Measurements from ENCODE around the gene PTGDR2.

DNA sequence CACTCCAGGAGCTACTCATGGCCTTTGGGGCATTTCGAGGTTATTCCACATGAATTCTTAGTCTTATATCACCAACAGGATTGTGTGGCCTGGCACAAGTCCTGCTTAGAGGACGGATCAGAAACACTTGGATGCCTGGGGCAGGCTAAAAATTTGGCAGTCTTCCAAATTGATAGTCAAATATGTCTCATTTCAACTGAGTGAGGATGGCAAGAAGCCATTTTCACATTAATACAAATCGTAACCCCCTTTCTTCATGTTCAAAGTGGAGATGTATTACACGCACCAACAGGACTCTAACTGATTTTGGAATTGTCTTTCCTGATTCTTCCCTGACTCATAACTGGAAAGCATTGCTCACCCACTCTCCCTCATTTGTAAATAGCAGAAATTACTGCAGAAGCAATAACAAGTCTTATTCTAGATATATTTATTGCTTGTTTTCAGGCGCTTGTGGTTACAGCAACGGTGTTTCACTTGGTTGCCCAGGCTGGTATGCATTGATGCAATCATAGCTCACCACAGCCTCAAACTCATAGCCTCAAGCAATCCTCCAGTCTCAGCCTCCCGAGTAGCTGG lies 24.2 kb downstream of the PTGDR2 start:
- TF ChIP-seq ZBTB33 (IDR thresholded peaks at IDR 0.05) (no peak), JUND (IDR thresholded peaks at IDR 0.05) (no peak), CTCF (IDR thresholded peaks at IDR 0.05; ENCODE audit: low read depth, low read length, missing input control) (no peak), TAF1 (conservative IDR thresholded peaks at IDR 0.05) (no peak), MAX (IDR thresholded peaks at IDR 0.05) (no peak), EGR1 (IDR thresholded peaks at IDR 0.05; ENCODE audit: low read depth in 2 of 2) (no peak), FOXA1 (IDR thresholded peaks at IDR 0.05) (no peak), RAD21 (IDR thresholded peaks at IDR 0.05) (no peak), GABPA (IDR thresholded peaks at IDR 0.05 in 1 of 2, conservative IDR thresholded peaks at IDR 0.05 in 1 of 2) (no peak), SP1 (IDR thresholded peaks at IDR 0.05) (no peak), RXRA (IDR thresholded peaks at IDR 0.05) (no peak), YY1 (IDR thresholded peaks at IDR 0.05) (no peak)
- TF ChIP-seq, protein P1, sequence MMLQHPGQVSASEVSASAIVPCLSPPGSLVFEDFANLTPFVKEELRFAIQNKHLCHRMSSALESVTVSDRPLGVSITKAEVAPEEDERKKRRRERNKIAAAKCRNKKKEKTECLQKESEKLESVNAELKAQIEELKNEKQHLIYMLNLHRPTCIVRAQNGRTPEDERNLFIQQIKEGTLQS (IDR thresholded peaks at IDR 0.05), result no peak
- TF ChIP-seq, protein P2, sequence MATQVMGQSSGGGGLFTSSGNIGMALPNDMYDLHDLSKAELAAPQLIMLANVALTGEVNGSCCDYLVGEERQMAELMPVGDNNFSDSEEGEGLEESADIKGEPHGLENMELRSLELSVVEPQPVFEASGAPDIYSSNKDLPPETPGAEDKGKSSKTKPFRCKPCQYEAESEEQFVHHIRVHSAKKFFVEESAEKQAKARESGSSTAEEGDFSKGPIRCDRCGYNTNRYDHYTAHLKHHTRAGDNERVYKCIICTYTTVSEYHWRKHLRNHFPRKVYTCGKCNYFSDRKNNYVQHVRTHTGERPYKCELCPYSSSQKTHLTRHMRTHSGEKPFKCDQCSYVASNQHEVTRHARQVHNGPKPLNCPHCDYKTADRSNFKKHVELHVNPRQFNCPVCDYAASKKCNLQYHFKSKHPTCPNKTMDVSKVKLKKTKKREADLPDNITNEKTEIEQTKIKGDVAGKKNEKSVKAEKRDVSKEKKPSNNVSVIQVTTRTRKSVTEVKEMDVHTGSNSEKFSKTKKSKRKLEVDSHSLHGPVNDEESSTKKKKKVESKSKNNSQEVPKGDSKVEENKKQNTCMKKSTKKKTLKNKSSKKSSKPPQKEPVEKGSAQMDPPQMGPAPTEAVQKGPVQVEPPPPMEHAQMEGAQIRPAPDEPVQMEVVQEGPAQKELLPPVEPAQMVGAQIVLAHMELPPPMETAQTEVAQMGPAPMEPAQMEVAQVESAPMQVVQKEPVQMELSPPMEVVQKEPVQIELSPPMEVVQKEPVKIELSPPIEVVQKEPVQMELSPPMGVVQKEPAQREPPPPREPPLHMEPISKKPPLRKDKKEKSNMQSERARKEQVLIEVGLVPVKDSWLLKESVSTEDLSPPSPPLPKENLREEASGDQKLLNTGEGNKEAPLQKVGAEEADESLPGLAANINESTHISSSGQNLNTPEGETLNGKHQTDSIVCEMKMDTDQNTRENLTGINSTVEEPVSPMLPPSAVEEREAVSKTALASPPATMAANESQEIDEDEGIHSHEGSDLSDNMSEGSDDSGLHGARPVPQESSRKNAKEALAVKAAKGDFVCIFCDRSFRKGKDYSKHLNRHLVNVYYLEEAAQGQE (IDR thresholded peaks at IDR 0.05), result no peak

Data from liver (tissue), 3 donors.